Right lobe of liver (tissue), 6 donors: ENCODE measurements around the gene TAAR5. TPM values are rescaled to one million over a fixed set of nuclear protein-coding genes. Genes with fewer than 3 reads are reported as not detected.

ENCODE experiments used
- ATAC-seq, 4 donors: fragments of 200-7000 bp; cut with Tn5 transposase; one replicate each; pipeline ENCODE4 v1.9.1; 2020; ENCODE audit warnings: mild to moderate bottlenecking in 4 of 4, moderate library complexity in 4 of 4
- DNase-seq, 3 donors: peaks; one replicate each; pipeline ENCODE4 v3.0.0-alpha.2; 2020
- H3K27ac ChIP-seq, 3 donors: fragments of 200-600 bp; one replicate each; pipeline ENCODE4 v1.8.0; 2022
- H3K27me3 ChIP-seq, 2 donors: fragments of 200-600 bp; one replicate each; pipeline ENCODE4 v1.8.0; 2022
- H3K36me3 ChIP-seq, 4 donors: fragments of 200-600 bp; sonication (generic) in 1 of 4; one replicate each; pipeline versions ENCODE4 v1.5.1 to v1.8.0; 2017 to 2022; ENCODE audit warnings: control low read depth in 1 of 4
- H3K4me1 ChIP-seq, 4 donors: fragments of 200-600 bp; sonication (generic) in 1 of 4; one replicate each; pipeline versions ENCODE4 v1.5.1 to v1.8.0; 2017 to 2022; ENCODE audit warnings: control low read depth in 1 of 4
- H3K4me3 ChIP-seq, 3 donors: fragments of 200-600 bp; one replicate each; pipeline ENCODE4 v1.8.0; 2022
- H3K9me3 ChIP-seq, 4 donors: fragments of 200-600 bp; sonication (generic) in 1 of 4; one replicate each; pipeline versions ENCODE4 v1.5.1 to v1.8.0; 2017 to 2022; ENCODE audit warnings: control low read depth in 1 of 4
- POLR2A ChIP-seq: fragments of 450-650 bp; IDR thresholded peaks from one replicate; pipeline ENCODE4 v1.6.1; 2017; ENCODE audit warnings: antibody characterized with exemption, mild to moderate bottlenecking
- WGBS: methylation state at CpG from one replicate; pipeline ENCODE4 v1.1.6; 2018; ENCODE audit warnings: low coverage, low lambda C conversion rate; ENCODE audit not compliant: insufficient coverage; ENCODE audit errors: missing lambda C conversion rate; 5-methylcytosine and 5-hydroxymethylcytosine counted together
- intact Hi-C, 2 donors: fragments of 100-400 bp; cut with DNase I; formaldehyde crosslinking; loops; one replicate each; pipeline versions ENCODE4 v1.11.2 to v1.14.1; 2022
- small RNA-seq, 2 experiments: library from RNA; depleted of rRNA; stranded (forward); fragments of <200 nt; gene quantifications; one replicate each; pipeline ENCODE3, GENCODE V24; 2016
- total RNA-seq, 6 experiments: library from RNA; depleted of rRNA in 2 of 6; stranded (reverse); fragments of >200 nt in 2 of 6; fragmentation: NEBNext Ultra II Directional in 3 of 6; extraction: Animal tissue kit (Norgen Biotek cat#: 25700) in 3 of 6; gene quantifications; one replicate each; pipeline versions ENCODE4 v1.1.0 to v1.2.4, GENCODE V29; 2016 to 2023
- TF ChIP-seq, protein P1 (sequence below), 4 donors: fragments of 200-600 bp in 3 of 4; fragments of 450-650 bp in 1 of 4; IDR thresholded peaks; one replicate each; pipeline versions ENCODE4 v1.5.1 to v1.8.0; 2016 to 2022; ENCODE audit warnings: antibody characterized with exemption in 4 of 4, mild to moderate bottlenecking in 2 of 4
- donor health status: DM: no; HTN: yes; CAD: no.
- donor health status: DM: no; HTN: no; CAD: no.
- donor health status: DM: no; HTN: no; CAD: no.
- donor health status: DM: no; HTN: yes; CAD: no.
- donor health status: DM: no; HTN: yes; CAD: no.

The TAAR5 gene
- total RNA-seq, 6 experiments from 2014 or later, result not detected

- 78% methylated on average over 2 of the region's 4 CpGs for WGBS
- H3K4me3 ChIP-seq, result no peak overlapping the region
- ATAC-seq (no peak), DNase-seq (no peak)
- no peaks in the 10 kb centered on the region for H3K36me3 ChIP-seq
- H3K27ac ChIP-seq, result no peak overlapping the region
- no peak for TF ChIP-seq POLR2A
- TF ChIP-seq, protein P1, sequence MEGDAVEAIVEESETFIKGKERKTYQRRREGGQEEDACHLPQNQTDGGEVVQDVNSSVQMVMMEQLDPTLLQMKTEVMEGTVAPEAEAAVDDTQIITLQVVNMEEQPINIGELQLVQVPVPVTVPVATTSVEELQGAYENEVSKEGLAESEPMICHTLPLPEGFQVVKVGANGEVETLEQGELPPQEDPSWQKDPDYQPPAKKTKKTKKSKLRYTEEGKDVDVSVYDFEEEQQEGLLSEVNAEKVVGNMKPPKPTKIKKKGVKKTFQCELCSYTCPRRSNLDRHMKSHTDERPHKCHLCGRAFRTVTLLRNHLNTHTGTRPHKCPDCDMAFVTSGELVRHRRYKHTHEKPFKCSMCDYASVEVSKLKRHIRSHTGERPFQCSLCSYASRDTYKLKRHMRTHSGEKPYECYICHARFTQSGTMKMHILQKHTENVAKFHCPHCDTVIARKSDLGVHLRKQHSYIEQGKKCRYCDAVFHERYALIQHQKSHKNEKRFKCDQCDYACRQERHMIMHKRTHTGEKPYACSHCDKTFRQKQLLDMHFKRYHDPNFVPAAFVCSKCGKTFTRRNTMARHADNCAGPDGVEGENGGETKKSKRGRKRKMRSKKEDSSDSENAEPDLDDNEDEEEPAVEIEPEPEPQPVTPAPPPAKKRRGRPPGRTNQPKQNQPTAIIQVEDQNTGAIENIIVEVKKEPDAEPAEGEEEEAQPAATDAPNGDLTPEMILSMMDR (IDR thresholded peaks at IDR 0.05), result no peak
- H3K9me3 ChIP-seq, result no peaks in the 10 kb centered on the region
- H3K4me1 ChIP-seq, result no peaks in the 10 kb centered on the region
- intact Hi-C loops, result no loop called here
- no peaks in the 10 kb centered on the region for H3K27me3 ChIP-seq
Observed at GRCh38 chr6:132548746-132549463, 40.6 kb downstream of the TAAR5 start.

GRCh38 chr6:132544826-132545225 lies 44.7 kb downstream of the TAAR5 start:
- ATAC-seq, result no peak
- Histone ChIP-seq H3K27ac (no peak overlapping the region), H3K4me1 (no peaks in the 10 kb centered on the region), H3K36me3 (no peaks in the 10 kb centered on the region), H3K9me3 (no peaks in the 10 kb centered on the region), H3K4me3 (no peak overlapping the region), H3K27me3 (no peaks in the 10 kb centered on the region)
- intact Hi-C loops, result no loop called here
- DNase-seq, result no peak
- no peak for TF ChIP-seq POLR2A
- TF ChIP-seq, protein P1 (IDR thresholded peaks at IDR 0.05), result no peak

Small RNA genes lying within 50 kb of the gene (small RNA-seq; reads per million reads assigned to genes)
- 0 reads per million in 2 experiments for gene TAAR7P

Other genes starting within 250 kb of the TAAR5 start
- 1 to 10 TPM in 3 of 6 experiments, under 1 TPM in 2, not detected in 1; 0.24 to 2.3 (median 1.0) TPM for gene MOXD1, start 188.3 kb downstream of the TAAR5 start, total RNA-seq
- 10 to 100 TPM; 14.9 to 28.5 (median 17.0) TPM for gene STX7, start 76.6 kb downstream of the TAAR5 start, total RNA-seq
- not detected for gene TAAR9, start 51.5 kb downstream of the TAAR5 start, total RNA-seq
- not detected for gene TAAR8, start 37.1 kb downstream of the TAAR5 start, total RNA-seq
- not detected for gene TAAR6, start 19.4 kb downstream of the TAAR5 start, total RNA-seq
- gene TAAR2, start 34.5 kb upstream of the TAAR5 start, total RNA-seq, result not detected
- not detected for gene TAAR1, start 69.4 kb upstream of the TAAR5 start, total RNA-seq
- gene VNN1, start 124.3 kb upstream of the TAAR5 start, total RNA-seq, result 100 to 1,000 TPM in 2 of 6 experiments, 10 to 100 TPM in 4; 21.6 to 364 (median 96.0) TPM
- gene VNN2, start 168.2 kb upstream of the TAAR5 start, total RNA-seq, result 10 to 100 TPM in 1 of 6 experiments, 1 to 10 TPM in 4, under 1 TPM in 1; 0.75 to 18.9 (median 5.9) TPM
- 1 to 10 TPM; 2.9 to 6.1 (median 4.2) TPM for gene SLC18B1, start 208.9 kb upstream of the TAAR5 start, total RNA-seq
- 100 to 1,000 TPM; 345 to 448 (median 375) TPM for gene RPS12, start 224.8 kb upstream of the TAAR5 start, total RNA-seq